Inflammatory macrophage treated with lipopolysaccharide for 1 hour (primary cell): ENCODE results near the gene BABAM2.

ENCODE experiments used
- DNase-seq, 2 donors: peaks; one replicate each; pipeline ENCODE4 v3.0.0-alpha.2; 2020 to 2022

Gene BABAM2

GRCh38 chr2:28354920-28355520 is 464.5 kb downstream of the BABAM2 start:
- DNase-seq: no peak

GRCh38 chr2:28355521-28356094 is 465.1 kb downstream of the BABAM2 start:
- DNase-seq: no peak

GRCh38 chr2:28356095-28356911 is 465.8 kb downstream of the BABAM2 start:
- no peak for DNase-seq

GRCh38 chr2:28357055-28357454 is 466.5 kb downstream of the BABAM2 start:
- DNase-seq: no peak

DNA sequence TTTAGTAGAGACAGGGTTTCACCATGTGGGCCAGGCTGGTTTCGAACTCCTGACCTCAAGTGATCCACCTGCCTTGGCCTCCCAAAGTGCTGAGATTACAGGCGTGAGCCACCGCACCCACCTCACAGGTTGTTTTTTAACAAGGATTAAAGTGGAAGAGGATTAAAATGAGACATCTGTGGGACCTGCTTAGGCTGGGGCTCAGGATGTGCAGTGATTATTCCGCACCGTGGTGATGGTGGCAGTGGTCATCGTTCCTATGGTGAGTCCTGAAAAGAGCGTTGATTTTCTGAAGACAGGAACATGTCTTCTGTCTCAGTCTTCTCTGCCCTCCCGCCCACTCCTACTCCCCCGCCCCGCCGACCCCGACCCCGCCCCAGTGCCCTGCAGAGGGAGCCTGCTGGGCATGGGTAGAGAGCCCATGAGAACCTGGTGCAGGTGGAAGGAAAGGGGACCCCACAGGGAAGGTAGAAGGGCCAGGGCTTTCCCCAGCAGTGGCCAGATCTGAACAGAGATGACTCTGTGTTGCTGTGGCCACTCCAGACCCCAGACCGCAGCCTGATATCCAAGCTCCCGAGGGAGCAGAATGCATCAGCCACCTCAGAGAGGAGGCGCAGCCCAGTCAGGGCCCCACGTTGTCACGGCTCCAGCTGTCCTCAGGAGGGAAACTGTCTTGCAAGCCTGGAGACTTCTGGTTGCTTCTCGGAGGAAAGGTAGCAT is 467.6 kb downstream of the BABAM2 start:
- no peak for DNase-seq

DNA sequence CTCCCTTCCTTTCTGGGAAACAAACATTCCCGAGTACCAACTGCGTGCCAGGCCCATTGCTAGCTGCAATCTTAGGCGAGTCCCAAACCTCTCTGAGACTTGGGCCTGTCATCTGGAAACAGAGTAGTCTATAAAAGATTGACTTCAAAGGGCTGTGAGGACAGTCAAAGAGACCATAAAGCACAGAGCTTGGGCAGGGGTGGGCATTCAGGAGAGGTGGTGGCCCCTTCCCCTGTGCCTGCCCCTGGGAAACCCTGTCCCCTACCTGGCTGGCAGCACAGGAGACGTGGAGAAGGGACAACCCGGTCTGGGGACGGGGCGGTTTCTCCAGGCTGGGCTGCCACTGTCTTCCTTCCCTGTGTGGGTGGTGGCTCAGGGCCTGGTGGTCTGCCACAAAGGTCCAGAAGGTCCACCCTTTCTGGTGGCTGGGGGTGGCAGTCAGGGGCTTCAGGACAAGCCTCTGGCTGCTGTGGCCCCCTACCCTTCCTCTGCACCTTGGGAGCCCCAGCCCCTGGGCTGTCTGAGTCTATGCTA is 468.2 kb downstream of the BABAM2 start:
- DNase-seq: no peak

DNA sequence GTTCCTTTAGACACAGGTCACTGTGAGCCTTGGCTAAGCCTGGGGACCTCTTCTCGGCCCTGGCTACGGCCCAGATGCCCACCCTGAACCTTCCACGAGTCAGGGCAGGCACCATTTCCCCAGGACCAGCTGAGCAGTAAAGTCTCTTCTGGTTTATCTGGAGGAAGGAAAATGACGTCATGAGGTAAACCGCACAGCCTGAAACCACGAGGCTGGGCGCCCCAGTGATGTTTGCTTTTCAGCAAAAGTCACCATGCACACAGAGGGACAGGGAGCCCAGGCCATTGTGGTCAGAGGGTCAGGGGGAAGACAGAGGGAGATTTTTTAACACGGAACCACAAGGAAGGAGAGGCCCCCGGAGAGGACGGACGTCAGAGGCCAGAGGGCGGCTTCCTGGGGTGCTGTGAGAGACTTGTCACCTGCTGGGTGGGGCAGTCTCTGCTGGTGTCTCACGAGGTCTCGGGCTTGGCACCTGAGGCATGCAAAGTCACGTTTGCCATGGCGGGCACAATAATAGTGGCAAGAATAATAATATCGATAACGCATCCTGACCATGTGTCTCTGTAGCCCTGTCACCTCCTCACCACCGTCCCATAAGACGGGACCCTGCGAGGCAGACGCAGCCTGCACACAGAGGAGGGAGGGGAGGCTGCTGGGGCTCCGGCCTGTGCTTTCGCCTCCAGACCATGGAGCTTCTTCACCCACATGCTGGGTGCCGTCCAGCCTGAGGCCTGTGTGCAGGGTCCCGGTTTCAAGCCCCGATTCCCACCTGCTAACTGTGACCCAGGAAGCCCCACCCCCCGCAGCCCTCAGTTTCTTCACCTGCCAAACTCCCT is 468.9 kb downstream of the BABAM2 start:
- DNase-seq: peak; percentile 85 to 90

- peak; percentile 25 to 46 for DNase-seq
These were observed 469.7 kb downstream of the BABAM2 start for GRCh38 chr2:28360058-28360717.

GRCh38 chr2:28360718-28361293 is 470.3 kb downstream of the BABAM2 start:
- peak; percentile 39 to 53 for DNase-seq

DNA sequence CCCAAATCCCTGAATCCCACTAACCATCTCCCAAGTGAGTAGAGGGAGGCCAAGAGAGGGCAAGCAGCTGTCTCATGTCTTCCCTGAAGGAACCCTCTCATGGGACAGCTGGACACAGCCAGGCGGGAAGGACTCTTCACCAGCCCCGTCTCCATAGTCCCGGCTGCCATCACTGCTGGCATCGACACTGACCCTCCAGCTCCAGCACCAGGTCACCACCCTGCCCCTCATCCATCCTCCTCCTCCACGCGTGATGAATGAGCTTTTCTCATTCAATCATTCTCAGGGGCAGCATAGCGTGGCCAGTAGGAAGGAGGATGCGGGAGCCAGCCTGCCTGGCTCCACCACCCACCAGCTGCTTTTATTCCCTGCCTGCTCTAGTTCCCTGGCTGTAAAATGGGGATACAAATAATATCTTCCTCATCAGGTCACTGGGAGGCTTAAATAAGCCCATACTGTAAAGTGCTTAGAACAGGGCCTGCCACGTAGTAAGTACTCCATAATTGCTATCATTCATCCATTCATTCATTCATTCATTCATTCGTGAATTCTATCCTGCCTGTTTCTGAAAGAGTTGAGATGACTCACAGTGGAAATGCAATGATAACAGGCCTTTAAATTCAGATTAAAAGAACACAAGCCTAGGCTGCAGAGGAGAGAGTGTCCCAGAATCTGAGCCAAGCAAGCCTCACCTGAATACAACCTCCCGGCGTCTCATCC is 471.6 kb downstream of the BABAM2 start:
- no peak for DNase-seq

DNA sequence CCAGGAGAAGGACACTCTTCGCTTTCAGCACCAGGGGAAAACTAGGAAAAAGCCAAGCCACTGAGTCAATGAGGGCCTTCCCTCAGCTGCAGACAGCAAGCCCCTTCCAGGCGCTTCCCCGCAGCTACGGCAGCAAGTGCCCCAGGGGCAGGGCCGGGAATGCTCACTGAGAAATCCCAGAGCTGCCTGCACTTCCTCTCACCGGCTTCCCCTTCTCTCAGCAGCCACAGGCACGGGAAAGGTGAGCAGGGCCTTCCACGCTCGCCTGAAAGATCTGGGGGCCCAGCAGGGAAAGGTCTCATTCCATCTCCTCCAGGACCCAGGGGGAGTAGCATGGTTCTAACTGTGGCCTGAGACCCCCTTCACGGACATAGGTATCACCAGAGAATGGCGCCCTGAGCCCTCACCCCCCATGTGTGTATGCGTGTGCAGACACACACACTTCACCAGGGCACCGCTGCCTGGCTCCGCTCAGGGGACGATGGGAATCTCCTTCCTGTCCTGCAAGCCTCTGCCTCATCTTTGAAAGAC is 472.5 kb downstream of the BABAM2 start:
- DNase-seq: no peak

GRCh38 chr2:28363686-28364280 is 473.3 kb downstream of the BABAM2 start:
- DNase-seq: peak in 1 of 2 donors; percentile 31

- DNase-seq: no peak
These were observed 474.1 kb downstream of the BABAM2 start for GRCh38 chr2:28364610-28365009.

DNA sequence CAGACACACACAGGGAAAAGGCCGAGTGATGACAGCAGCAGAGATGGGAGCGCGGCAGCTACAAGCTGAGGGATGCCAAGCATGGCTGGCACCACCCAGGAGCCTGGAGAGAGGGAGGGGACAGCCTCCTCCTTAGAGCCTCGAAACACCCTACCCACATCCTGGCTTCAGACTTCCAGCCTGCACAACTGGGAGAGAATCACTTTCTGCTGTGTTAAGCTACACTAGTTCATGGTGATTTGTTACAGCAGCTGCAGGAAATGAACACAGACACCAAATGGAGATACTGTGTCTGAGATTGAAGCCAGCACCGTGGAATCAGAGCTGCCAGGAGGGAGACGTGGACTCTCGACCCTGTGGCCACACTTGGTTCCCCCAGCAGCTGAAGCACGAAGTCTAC is 474.6 kb downstream of the BABAM2 start:
- no peak for DNase-seq

GRCh38 chr2:28366149-28366495 is 475.6 kb downstream of the BABAM2 start:
- DNase-seq: no peak

DNA sequence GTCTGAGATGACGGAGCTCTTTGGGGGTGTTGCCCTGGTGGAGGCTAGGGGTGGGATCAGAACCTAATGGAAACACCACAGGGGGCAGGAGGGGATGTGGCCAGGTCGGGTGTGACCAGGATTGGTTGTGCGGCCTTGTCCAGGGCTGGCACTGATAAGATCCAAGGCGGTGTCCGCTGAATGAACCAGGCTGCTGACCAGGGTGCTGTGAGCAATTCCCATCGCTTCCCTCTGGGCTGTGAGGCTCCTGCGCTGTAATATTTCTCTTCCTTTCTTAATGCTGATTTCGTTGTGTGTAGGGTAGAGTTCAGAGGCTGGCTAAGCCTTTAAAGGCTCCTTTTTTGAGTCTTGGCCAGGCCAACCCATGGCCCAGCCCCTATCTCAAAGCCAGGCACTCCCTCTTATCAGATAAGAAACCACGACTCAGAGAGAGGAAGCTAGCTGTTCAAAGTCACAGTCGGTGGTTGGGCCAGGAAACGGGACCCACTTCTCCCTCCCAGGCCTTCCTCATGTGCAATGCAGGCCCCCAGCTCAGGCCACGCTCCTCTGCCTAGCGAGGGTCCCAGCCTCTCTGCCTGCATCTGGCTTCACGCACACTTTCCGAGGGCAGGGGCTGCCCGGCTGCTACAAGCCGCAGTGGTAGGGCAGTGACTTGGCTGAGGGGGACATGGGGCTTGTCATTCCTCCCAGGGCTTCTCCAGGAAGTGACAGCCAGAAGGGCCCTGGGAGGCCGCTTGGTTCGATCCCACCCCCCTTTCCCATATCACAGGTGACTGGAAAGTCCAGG is 476.2 kb downstream of the BABAM2 start:
- DNase-seq: no peak

DNA sequence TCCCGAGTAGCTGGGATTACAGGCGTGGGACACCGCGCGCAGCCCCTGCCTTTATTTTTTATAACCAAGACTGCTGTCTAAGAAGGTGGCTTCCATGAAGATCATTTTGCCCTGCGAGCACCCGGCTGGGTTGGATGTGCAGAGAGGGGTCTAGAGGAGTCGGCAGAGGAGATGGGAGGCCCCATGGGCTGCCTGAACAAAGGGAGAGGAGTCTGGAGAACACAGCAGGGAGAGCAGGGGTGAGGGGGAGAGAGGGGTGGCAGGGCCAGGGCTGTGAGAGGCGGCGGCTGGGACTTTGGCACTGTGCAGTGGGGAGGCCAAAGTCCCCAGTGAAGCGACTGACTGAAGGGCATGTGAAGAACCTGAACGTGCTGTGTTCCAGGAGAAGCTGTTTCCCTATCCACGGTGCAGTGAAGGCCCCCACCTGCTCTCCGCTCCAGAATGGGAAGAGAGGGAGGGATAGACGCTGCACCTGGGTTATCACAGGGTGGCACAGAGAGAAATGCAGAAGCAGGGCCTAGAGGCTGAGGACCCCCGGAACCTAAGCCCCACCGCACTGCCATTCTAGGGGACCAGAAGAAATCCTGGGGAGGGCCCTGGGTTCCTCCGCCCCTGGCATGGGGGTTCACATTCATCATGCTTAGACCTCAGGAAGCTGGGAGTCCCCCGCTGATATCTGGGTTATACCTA is 477.3 kb downstream of the BABAM2 start:
- DNase-seq: no peak

GRCh38 chr2:28368357-28368798 is 477.8 kb downstream of the BABAM2 start:
- no peak for DNase-seq
